CD4-positive, alpha-beta T cell treated with Interleukin-10 for 1 hour (primary cell): ENCODE results near the gene RAB2B.
"Not testable (repeated sequence)": the region's sequence is repeated elsewhere in the genome, so short reads cannot be mapped to it uniquely, and the experiment has no call there.

Experiments
- DNase-seq: peaks from one replicate; pipeline ENCODE4 v3.0.0-alpha.2; 2020

RAB2B gene

DNA sequence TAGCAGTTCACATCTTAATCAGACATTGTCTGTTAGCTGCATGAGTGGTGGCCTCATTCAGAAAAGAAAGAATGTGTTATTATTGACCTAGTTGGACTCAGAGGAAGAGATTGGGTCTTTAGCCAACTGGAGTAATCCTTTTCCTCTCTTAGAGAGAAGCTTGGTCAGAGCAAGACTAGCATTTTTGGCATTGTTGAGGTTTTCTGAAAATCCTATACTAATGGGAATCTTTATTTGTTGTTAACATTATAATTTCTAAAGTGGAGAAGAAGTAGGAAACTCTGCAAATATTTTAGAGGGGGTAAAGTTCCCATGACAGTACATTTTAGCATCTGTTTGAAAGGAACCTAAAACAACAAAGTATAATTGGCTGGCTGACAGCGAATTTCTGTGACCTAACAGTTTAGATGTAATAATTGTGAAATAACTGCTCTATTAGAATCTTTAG is 9.9 kb upstream of the RAB2B start:
- no peak for DNase-seq

DNA sequence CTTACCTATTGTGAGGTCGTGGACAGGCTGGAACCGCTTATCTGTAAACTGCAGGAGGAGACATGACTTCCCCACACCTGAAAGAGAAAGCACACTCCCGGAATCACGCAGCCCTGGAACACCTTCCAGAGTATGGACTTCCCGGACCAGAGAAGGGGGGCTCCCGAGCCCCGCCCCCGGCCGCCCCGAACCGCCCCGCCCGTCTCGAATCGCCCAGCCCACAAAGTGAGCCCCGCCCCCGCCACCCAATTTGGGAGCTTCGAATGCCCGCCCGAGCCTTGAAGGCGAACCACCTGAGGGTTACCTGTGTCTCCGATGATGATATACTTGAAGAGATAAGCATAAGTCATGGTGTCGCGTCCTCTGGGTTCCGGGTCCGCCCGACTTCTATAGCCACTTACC is 235 bp downstream of the RAB2B start:
- DNase-seq: no peak

DNA sequence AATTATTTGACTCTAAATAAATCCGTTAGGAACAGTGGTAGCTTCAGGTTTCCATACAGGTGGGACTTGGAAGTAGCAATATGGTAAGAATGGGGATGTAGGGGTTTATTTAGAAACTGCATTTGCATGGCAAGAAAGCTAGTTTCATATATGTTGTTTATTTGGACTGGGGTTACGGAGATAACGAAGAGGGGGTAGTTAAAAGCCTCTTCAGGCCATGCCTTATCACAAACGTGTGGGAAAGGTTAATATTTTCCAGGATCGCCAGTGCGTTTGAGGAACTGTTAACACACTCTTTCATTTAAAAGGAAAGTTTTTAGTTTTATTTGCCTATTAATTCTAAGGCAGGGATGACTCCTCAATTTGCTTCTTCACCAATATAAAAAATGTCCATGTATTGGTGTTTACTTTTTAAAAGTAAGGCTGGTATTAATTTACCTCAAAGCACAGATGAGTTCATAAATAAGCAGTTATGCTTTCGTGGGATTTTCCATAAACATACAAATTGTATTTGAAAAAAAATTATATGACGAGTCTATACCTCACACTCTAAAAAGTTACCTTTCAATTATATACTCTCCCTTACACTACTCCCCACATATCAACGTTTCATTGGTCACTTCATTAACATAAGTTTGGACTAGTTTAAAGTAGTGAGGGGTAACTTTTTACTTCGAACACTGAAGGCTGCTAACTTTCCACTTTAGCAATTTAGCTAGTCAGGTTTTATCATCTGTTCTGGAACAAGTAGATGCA is 814 bp downstream of the RAB2B start:
- no peak for DNase-seq

DNA sequence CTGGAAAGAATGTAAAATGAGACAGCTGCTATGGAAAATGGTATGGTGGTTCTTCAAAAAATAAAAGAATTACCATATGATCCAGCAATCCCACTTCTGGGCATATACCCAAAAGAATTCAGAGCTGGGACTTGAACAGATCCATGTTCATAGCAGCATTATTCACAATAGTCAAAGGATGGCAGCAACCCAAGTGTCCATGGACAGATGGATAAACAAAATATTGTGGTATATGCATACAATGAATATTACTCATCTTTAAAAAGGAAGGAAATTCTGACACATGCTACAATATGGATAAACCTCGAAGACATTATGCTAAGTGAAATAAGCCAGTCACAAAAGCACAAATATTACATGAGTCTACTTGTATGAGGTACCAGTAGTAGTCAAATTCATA is 9.1 kb downstream of the RAB2B start:
- DNase-seq: no peak

DNA sequence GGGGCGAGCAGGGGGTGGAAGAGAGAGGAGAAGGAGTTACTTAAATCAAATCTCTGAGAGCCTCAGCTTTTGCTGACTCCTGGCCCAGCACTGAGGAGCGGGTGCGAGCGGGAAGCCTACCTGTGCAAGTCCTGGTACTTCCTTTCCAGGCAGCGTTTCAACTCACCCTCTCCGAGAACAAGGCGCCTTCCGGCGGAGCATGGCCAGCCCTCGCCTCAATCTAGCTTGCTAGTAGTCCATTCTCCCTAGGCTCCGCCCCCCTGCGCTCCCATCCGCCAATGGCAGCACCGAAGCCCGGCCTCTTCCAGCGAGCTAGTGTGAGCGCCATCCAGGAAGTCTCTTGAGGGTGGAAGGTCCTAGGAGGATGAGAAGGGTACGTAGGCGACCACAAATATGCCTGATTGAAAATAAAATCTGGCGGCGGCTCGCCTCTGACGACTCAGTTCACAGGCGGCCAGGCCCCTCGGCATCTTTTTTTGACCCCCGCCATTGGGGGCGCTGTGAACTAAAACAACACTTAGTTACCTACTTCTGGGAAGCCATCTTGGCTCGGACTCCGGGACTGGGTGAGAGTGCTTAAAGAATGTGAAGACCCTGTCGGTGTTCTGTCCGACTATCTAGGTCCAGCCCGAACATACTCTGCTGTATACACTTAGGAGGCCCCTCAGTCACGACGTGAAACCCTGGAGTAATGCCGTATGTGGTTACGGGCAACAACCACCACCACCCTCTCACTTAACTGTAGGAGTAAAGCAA is 20.7 kb downstream of the RAB2B start, which contains the start of gene CHD8:
TSS of gene CHD8 (minus strand) at position 212 of the 756 bp plus-strand sequence. CDS start 24,480 bp downstream, outside the sequence.
- DNase-seq: peak; percentile 99

DNA sequence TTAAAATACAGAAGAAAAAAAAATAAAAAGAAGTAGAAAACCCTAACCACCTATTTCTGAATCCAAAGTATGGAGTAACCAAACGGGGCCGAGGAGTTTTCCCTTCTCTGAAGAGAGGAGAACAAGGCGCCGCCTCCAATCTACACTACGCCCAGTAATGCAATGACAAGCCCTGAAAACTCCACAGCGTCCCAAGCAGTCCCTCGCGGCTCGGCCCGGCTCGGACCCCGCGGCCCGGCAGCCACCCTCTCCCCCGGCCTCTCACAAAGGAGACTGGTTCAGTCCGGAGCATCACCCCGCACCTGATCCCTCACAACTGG is 21.2 kb downstream of the RAB2B start:
- DNase-seq: no peak

DNA sequence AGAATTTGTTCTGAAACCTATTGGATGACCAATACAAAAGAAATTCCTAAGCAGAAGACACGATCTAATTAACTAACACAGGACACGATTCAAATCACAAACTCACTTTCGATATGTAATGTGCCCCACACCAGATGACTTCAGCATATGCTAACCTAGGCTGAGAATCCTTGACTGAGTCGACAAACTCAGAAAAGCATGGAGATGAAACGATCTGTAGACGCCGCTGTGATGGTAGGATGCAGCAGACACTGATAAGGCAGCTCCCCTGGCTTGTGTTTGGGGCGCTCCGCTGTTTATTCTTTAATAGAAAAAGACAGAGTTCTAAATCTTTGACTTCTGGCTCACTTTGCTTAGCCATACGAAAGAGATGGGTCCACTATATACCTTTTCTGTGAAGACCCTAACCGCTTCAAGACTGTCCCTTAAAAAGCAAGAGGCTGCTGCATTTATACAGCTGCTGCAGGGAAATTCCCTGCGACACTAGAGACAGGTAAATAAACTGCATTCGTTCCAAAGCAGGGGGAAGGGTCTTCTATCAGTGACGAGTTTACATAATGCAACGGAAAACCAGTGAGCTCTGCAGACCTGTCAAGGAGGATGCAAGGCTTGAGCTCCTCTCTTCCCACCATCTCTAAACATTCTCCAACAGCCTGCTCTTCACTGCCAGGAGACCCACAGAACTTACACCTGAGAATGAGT is 21.8 kb downstream of the RAB2B start:
- peak; percentile 51 for DNase-seq

DNA sequence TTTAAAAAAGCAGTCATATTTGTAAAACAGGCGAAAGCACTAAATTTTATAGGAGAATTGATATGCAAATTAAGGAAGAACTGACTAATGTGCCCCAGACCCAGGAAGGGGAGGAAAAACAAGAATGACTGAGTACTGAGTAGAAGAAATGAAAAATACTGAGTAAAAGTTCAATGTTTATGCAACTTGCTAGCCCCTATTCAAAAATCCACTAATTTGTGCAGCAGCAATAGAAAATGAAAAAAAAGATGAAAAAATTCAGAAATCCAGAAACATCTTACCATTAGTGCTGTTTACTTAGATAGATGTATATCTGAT is 26.9 kb downstream of the RAB2B start:
- no peak for DNase-seq

DNA sequence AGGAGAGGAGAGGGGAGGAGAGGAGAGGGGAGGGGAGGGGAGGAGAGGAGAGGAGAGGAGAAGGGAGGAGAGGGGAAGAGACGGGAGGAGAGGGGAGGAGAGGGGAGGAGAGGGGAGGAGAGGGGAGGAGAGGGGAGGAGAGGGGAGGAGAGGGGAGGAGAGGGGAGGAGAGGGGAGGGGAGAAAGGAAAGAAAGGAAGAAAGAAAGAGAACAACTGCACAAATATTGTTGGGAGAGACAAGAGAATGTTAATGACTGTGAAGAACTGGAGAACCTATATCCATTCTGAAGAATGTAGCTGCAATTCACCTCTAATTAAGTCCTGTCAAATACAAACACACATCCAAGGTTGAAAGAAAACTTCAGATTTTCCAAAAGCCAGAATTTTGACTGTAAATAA is 34.1 kb downstream of the RAB2B start:
- not testable (repeated sequence) for DNase-seq

DNA sequence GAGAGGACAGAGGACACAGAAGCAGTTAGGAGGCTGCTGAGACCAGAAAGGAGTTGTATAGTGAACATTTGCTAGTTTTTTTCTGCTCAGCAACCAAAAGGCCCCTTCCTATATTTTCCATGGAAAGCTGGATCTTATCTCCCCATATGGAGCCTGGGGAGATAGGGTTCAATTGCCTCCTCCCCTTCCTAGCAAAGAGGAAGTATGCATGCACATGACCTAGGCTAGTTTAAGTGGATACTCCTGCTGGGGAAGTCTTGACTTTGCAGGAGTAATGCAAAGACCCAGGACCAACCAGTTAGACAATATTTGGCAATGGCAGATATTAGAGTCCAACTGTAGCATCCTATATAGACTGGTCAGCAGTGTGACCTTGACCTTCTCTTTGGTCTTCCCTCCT is 35.9 kb downstream of the RAB2B start:
- no peak for DNase-seq

DNA sequence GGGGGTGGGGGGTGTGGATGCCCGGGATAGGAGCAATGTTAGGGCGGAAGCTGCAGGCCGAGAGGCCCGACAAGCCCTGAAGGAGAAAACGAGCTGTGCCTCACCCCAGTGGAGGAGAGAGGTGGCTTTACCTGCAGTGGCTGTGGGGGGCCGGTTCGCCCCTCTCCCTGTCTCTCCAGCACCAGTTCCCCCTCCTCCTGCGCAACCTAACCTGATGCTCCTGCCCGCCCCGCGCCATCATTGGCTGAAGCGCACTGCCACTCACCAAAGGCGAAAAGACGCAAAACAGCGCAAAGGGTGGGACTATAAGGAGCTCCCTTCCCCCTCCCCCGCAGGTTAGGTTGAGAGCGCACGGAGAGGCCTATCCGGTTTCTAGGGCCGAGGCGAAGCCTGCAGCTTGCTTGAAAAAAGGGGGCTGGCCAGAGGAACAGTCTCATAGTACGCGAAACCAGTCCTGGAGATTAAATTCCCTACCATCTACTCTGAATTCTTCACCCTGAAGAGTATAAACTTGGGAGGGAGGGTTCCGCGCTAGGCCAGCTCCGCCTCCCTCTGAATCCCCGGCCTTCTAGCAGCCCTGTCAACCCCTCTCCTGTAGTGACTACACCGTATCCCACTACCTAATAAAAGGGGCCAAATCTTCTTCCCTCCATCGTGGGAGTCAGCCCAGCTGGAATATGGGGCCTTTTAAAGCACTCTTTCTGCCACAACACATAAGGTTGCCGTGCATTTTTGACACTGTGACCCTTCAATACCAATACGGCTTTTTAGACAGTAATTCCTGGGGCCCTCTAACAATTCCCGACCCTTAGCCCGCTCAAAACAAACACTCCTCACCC is 39.5 kb downstream of the RAB2B start:
- DNase-seq: peak; percentile 99

DNA sequence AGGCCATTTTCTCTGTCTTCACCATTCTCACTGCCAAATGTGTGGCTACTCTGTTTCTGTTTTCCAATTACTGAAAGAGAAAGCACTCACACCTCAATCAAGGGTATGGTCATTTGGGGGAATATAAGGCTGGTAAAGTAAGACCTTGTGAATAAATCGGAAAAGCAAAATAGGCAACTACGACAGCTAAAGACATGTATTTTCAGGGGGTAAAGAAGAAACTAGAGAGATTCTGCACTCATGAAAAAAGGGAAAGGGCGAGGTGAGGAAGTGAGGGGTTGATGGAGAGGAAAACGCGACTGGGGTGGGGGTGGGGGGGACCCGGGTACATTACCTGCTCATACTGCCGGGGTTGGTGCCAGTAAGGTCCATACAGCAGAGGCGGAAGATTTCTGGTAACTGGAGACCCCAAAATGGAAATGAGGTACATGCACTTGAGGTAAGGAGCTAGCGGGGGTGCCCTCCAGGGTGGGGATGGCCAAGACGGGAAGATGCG is 40.1 kb downstream of the RAB2B start:
- peak; percentile 3 for DNase-seq

DNA sequence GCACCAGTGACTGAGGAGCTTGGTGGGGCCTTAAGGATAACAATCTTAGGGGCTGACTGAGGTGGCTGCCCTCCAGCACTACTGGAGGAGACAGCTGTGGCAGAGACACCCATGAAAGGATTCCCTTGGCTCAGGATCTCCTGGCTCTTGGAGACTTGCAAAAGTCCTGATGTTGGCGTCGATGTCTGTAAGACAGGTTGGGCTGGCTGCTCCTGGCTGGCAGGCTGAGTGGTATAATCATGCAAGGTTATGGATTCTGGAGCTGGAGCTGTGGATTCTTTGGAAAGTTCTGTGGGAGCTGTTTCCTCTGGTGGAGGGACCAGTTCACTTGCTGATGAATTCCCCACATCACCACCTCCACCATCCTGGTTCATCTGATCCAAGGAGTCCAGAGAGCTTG is 45.6 kb downstream of the RAB2B start:
- DNase-seq: no peak

DNA sequence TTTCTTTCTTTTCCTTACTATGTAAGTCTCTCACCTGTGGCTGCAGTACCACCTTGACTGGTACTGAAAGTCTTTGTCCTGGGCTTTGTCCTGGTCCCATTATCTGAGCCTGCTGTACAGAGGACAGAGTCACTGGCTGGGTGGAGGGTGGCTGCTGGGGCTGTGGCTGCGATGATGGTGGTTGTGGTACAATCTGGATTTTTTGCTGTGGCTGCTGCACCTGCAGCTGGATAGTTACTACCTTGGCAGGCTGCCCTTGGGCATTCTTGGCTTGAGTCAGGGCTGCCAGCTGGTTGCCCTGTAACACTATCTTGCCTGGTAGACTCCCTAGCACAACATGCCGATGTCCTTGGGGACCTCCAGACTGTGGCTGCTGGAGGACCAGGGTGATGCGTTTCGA is 47.8 kb downstream of the RAB2B start:
- DNase-seq: no peak

DNA sequence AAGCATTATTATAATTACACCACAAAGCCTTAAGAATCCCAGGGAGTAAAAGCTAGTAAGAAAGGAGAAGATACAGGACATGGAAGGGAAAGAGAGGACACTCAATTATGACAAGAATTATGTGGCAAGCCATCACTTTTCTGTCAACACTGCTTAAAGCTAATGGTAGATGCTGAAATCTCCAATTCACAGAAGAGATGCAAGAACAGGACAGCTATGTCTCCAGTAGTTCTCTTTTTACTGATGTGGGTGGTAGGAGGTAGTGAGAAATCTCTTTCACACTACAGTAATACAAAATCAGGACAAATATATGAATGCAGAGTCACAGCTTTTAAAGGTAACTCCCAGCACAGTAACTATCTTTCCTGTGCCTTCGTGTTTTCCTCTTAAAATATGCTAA is 50.1 kb downstream of the RAB2B start:
- DNase-seq: no peak

DNA sequence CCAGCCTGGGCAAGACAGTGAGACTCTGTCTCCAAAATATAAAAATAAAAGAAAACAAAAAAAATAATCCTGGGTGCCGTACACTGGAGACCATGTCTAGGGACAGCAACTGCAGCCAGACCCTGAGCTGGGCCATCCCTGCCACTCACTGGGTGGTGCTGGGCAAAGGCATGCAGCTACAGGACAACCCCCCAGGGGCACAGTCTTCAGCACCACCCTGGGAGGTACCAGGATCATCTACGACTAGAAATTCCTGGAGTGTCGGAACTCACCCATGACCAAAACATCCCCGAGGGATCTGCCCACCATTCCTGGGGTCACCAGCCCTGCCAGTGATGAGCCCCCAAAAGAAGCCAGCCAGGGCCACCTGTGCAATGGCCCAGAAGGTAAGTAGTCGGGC is 57.2 kb downstream of the RAB2B start:
- no peak for DNase-seq

DNA sequence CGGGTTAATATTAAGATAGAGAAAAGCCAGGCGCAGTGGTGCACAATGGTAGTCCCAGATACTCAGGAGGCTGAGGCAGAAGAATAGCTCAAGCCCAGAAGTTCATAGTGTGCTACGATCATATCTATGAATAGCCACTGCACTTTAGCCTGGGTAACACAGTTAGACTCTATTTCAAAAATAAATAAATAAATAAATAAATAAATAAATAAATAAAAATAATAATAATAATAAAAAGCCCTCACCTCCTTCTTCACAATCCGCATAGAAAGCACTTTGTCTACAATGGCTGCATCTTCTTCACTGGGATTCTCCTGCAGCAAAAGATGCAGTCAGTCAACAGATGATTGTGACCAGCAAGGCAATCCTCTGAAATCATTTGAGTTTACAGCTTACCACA is 61.4 kb downstream of the RAB2B start:
- DNase-seq: no peak

DNA sequence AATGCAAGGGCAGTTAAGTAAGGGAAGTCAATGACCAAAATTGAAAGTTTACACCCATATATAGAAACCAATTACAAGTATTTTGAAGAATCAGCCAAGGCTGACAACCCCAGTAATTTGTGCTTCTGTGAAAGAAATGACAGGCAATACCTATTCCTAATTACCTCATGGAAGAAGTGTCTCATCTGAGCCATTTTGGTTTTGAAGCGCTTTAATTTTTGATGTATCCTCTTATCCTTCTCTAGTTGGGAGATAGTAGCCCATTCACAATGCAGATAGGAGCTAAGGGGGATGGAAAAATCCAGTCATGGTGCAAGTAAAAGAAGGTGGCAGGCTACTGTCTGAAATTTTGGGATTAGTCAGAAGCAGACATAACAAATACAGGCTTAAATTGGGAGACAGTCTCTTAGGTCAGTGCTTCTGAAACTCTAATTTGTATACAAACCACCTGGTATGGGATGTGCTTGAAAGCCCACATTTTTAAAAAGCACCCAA is 62.6 kb downstream of the RAB2B start:
- DNase-seq: no peak
